ENCODE measurements around the gene CASK.

The CASK gene

DNA sequence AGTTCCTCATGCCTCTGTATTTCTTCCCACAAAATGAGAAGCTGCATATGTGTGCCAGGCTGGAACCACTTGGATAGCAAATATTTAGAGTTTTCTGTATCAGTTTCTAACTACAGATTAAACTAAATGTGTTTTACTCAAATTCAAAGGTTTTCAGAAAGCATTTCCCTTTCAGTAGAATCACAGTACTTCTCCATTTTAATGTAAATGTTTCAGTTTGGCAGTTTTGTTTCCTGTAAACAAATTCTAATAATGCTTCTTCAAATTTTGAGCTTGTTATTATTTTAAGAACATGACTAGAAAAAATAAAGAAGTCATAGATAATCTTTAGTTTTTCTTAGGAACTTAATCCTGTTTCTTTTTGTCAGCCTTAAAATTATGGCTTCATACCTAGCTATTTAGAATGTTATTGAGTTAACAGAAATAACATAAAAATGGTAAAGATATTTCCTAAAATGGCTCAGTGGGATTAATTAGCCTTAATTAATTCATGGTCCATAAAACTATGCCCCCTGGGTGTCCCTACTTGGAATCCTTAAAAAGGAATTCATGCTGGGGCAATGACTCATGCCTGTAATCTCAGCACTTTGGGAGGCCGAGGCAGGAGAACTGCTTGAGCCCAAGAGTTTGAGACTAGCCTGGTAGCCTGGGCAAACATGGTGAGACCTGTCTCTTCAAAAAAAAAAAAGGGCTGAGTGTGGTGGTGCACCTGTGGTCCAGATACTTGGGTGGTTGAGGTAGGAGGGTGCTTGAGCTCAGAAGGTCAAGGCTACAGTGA, 318.4 kb downstream of the CASK start:
- TF ChIP-seq, protein P1, sequence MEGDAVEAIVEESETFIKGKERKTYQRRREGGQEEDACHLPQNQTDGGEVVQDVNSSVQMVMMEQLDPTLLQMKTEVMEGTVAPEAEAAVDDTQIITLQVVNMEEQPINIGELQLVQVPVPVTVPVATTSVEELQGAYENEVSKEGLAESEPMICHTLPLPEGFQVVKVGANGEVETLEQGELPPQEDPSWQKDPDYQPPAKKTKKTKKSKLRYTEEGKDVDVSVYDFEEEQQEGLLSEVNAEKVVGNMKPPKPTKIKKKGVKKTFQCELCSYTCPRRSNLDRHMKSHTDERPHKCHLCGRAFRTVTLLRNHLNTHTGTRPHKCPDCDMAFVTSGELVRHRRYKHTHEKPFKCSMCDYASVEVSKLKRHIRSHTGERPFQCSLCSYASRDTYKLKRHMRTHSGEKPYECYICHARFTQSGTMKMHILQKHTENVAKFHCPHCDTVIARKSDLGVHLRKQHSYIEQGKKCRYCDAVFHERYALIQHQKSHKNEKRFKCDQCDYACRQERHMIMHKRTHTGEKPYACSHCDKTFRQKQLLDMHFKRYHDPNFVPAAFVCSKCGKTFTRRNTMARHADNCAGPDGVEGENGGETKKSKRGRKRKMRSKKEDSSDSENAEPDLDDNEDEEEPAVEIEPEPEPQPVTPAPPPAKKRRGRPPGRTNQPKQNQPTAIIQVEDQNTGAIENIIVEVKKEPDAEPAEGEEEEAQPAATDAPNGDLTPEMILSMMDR (conservative IDR thresholded peaks at IDR 0.05; ENCODE audit: control insufficient read depth, insufficient read depth, low read depth, low read length), result no peak
- no peak overlapping the region for H3K4me3 ChIP-seq (ENCODE audit: control insufficient read depth, low read depth, low read length)
- no peak for DNase-seq (ENCODE audit: low read depth)

DNA sequence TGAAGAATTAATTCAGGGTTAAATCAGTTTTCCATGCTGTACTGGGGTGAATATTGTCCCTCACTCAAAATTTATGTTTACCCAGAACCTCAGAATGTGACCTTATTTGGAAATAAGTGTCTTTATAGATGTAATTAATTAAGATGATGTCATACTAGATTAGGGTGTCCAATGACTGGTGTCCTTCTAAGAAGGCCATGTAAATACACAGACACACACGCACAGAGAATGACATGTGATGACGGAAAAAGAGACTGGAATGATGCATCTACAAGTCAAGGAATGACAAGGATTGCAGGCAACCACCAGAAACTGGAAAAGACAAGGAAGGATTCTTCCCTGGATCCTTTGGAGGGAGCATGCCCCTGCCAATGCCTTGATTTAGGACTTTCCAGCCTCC, 319.2 kb downstream of the CASK start:
- TF ChIP-seq, protein P1 (conservative IDR thresholded peaks at IDR 0.05; ENCODE audit: control insufficient read depth, insufficient read depth, low read depth, low read length), result no peak
- H3K4me3 ChIP-seq (ENCODE audit: control insufficient read depth, low read depth, low read length), result no peak overlapping the region
- no peak for DNase-seq (ENCODE audit: low read depth)

DNA sequence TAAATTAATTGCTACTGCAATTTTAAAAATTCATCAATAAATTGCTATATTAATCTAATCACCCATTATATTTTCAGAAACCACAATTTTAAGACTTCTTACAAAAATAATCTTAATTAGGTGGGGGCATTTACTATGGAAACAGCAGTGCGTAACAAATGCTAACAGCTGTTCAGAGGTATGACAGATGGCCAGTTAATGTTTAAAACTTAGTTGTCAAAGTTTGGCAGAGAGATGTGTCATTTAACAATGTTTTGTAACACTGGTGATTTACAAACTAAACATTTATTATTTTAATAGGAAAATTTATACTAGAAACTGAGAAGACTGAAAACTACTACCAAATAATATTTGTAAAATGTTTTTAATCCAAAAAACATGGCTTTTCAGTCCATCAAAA, 319.8 kb downstream of the CASK start:
- TF ChIP-seq, protein P1 (conservative IDR thresholded peaks at IDR 0.05; ENCODE audit: control insufficient read depth, insufficient read depth, low read depth, low read length), result no peak
- DNase-seq (ENCODE audit: low read depth), result no peak
- no peak overlapping the region for H3K4me3 ChIP-seq (ENCODE audit: control insufficient read depth, low read depth, low read length)

DNA sequence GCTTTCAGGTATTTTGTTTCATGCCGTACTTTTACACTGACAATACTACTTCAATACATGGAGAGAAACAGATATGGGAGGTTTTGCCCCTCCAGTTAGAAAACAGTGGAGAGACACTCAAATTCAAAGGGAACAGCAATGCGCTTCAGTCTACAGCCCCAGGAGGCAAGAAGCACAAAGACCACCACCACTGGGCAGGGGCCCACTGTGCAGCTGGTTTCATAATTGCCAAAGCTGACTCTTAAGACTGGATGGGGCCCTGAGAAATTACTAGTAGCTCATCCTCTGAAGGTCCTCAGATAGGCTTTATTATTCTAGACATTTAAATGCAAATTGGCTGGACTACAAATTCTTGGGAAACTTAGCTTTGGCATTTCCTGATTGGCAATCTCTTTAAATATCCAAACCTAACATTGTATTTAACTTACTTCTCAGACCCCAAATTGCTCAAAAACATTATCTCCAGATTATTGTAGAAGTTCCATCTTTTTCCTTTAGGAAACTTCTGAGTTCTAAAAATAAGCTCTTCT, 320.5 kb downstream of the CASK start:
- TF ChIP-seq, protein P1 (conservative IDR thresholded peaks at IDR 0.05; ENCODE audit: control insufficient read depth, insufficient read depth, low read depth, low read length), result no peak
- DNase-seq (ENCODE audit: low read depth), result no peak
- H3K4me3 ChIP-seq (ENCODE audit: control insufficient read depth, low read depth, low read length), result no peak overlapping the region

DNA sequence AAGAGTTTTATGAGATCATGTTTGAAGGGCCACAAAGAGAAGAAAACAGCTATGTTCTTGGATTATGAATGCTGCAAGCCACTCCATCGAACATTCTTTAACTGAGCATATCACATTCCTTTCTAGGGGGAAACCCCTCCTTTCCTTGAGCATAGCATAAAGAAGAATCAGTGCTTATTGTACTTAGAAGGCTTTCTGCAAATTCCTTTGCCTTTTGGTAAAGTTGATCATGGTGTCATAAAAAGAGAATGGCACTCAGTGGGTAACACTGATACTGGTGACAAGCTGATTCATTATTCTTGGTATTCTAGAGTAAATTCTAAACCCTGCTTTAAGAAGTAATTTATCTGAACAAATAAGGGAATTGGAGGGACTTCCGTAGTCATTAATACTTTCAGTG, 323.1 kb downstream of the CASK start:
- no peak overlapping the region for H3K4me3 ChIP-seq (ENCODE audit: control insufficient read depth, low read depth, low read length)
- TF ChIP-seq, protein P1 (conservative IDR thresholded peaks at IDR 0.05; ENCODE audit: control insufficient read depth, insufficient read depth, low read depth, low read length), result no peak
- no peak for DNase-seq (ENCODE audit: low read depth)

DNA sequence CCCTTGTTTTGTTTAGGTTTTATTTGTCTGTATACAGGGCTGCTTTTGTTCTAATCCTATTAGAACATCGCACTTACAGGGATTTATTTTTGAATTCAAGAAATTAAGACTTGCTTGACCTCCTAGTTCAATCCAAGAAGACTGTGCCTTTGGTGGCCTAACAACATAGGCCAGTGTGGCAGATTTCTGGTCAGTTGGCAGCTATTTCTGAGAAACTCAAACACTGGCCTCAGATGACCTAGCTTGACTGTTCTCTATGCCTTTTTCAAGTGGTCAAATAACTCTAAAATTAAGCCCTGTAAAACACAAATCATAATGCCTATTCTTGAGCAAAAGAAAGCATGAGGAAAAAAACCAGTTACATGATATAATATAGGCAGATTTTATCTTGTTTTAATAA, 323.8 kb downstream of the CASK start:
- no peak for DNase-seq (ENCODE audit: low read depth)
- H3K4me3 ChIP-seq (ENCODE audit: control insufficient read depth, low read depth, low read length), result no peak overlapping the region
- TF ChIP-seq, protein P1 (conservative IDR thresholded peaks at IDR 0.05; ENCODE audit: control insufficient read depth, insufficient read depth, low read depth, low read length), result no peak

Measured in fibroblast of mammary gland (primary cell).